NCI-H187 (cell line): ENCODE measurements around the gene CHI3L1.
A peak's percentile ranks its signal among the peaks of the same experiment; 100 is the strongest.

Source experiments
- DNase-seq, 2 experiments: peaks; one replicate each; lab custom pipeline; 2025; lab: John Stamatoyannopoulos, UW

Gene CHI3L1

DNA sequence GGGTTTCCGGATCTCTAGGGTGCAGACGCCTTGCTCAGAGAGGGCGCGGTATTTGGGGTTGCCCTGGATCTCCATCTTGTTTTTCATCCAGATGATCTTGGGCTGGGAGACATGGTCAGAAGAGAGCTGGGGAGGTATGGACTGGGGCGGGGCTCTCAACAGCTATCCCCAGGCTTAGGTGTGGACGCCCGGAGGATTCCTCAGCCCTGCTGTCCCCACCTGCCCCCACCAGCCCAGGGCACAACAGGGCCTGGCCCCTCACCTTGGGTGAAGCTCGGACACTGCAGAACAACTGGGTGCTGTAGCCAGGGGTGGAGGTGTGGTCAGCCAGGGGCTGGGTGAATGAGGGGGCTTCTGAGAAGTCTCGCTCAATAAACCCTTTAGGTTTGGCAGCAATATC is 17.5 kb downstream of the CHI3L1 start:
- DNase-seq = no peak

DNA sequence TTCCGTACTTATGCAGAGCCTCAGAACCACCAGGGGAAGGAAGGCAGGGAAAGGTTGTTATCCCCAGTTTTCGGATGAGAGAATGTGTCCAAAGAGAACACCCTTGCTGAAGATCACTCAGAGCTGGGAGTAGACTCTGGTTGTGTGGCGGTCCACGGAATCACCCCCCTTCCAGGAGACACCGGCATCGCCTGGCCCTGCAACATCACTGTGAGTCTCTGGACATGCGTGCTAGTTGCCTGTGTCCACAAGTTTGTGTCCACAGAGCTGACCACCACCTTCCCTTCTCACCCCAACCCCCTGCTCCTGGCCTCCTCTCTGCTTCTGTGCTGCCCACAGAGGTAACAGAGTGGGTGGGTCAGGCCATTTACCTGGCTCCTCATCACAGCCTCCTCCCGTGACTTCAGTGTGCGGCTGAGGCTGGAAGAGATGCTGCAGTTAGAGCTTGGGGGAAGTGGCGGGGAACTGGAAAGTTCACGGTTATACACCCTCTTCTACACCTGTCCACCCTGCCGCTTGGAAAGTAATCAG is 18.2 kb downstream of the CHI3L1 start:
- no peak for DNase-seq

DNA sequence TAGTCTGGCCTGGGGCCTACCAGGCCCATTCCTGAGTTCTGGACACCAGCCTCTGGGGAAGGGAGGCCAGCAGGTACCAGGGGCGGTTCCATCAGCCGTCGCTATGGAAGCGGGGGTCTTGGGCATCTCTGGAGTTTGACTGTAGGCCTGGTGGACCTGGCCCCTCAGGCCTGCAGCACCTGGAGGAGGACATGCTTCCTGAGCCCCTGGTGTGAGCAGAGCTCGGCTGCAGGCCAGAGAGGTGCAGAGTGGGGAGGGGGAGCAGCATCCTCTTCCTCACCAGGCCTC is 18.6 kb downstream of the CHI3L1 start:
- DNase-seq = no peak

DNA sequence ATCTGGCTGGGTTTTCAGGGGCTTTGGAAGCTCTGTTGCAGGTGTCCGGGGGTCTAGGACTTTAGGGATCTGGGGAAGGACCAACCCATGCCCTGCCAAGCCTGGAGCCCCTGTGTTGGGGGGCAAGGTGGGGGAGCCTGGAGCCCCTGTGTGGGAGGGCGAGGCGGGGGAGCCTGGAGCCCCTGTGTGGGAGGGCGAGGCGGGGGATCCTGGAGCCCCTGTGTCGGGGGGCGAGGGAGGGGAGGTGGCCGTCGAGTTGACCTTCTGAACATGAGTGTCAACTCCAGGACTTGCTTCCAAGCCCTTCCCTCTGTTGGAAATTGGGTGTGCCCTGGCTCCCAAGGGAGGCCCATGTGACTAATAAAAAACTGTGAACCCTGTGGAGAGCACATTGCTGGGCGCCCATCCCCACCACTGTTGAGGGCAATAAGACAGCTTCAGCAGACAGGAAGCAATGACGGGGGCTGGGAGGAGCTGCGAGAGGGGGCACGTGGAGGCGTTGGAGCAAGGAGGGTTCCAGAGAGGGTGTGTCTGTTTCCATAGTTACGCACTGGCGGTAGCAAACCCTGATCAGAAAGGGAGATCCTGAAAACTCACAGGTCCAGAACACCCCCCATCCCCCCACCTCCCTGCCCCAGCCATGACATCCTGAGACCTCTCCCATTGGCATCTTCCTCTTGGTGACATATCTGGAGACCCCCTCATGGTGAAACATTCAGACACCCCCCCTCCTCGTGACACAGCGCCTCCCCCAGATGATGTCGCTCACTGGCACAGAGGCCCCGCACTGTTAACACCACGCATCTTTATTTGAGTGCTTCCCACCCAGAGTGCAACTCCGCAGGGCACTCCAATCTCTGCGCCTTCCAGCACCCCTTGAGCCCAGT is 19.2 kb downstream of the CHI3L1 start:
- DNase-seq = no peak

DNA sequence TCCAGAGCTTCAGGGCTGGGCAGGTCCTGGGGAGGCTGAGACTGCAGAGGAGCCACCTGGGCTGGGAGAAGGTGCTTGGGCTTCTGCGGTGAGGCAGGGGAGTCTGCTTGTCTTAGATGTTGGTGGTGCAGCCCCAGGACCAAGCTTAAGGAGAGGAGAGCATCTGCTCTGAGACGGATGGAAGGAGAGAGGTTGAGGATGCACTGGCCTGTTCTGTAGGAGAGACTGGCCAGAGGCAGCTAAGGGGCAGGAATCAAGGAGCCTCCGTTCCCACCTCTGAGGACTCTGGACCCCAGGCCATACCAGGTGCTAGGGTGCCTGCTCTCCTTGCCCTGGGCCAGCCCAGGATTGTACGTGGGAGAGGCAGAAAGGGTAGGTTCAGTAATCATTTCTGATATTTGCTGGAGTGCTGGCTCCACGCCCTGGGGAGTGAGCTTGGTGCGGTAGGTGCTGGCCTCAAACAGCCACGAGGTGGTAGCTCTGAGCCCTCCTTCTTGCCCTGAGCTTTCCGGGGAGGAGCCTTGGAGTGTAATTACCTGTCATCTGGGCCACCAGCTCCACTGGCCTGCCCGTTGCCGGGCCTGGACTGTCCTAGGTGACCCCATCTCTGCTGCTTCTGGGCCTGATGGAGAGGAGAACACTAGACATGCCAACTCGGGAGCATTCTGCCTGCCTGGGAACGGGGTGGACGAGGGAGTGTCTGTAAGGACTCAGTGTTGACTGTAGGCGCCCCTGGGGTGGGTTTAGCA is 20.1 kb downstream of the CHI3L1 start:
- DNase-seq = no peak

DNA sequence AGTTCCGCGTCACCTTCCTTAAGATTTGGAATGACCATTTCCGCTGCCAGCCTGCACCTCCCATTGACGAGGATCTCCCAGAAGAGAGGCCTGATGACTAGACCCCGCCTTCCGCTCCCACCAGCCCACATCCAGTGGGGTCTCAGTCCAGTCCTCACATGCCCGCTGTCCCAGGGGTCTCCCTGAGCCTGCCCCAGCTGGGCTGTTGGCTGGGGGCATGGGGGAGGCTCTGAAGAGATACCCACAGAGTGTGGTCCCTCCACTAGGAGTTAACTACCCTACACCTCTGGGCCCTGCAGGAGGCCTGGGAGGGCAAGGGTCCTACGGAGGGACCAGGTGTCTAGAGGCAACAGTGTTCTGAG is 20.7 kb downstream of the CHI3L1 start:
- no peak for DNase-seq

DNA sequence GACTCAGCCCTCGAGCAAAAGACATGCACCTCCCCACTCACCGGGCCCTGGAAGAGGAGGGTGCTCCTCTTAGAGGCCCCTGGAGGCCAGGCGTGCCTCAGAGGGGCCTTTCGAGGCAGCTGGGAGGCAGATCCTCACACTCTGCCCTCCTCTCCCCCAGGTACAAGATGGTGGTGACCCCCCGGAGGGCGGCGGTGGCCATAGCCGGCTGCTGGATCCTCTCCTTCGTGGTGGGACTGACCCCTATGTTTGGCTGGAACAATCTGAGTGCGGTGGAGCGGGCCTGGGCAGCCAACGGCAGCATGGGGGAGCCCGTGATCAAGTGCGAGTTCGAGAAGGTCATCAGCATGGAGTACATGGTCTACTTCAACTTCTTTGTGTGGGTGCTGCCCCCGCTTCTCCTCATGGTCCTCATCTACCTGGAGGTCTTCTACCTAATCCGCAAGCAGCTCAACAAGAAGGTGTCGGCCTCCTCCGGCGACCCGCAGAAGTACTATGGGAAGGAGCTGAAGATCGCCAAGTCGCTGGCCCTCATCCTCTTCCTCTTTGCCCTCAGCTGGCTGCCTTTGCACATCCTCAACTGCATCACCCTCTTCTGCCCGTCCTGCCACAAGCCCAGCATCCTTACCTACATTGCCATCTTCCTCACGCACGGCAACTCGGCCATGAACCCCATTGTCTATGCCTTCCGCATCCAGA is 21.3 kb downstream of the CHI3L1 start:
- no peak for DNase-seq

DNA sequence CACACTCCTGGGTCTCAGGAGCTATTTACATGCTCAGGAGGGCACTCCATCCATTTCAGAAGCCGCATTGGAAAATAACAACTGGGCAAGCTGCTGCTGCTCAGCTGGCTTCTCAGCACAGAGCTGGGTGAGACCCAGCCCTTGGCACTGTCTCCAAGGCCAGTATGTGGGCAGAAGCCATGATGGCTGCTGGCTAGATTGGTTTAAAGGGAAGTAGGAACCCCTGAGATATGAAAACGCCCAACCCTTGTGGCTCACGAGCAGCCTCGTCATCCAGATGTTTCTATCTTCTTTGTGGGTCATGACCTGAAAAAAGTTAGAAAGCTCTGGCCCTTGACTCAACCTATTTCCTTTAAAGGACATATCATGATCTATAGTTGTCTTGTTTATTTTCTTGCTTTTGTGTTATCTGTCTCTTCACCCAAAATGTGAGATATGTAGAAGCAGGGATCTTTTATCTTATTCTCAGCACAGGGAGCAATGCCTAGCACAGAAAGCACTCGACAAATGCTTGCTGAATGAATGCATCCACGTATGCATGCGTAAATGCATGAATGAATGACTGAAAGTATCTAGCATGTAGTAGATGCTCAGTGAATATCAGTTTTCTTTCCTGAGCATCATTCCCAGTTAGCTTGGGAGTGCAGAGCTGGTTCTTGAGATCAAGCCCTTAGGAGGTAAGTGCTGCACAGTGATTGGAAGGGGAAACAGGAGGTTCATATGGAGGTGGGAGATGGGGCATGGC is 22.4 kb downstream of the CHI3L1 start:
- no peak for DNase-seq

DNA sequence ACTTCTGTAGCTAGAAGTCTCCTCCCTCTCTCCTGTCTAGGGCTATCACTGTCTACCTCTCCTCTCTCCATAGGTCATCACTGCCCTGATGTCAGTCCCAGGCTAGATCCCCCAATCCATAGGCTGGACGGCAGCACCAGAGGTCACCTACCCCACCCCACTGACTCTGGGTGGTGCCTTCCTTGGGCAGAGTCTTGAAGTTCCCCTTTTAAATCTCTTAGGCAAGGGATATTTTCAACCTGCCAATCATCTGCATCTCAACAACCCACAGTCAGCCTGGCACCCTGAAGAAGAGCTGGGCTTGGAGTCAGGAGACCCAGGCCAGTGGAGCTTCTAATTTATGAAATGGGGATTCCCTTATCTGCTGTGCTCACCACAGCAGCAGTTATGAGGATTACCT is 24.1 kb downstream of the CHI3L1 start:
- no peak for DNase-seq

DNA sequence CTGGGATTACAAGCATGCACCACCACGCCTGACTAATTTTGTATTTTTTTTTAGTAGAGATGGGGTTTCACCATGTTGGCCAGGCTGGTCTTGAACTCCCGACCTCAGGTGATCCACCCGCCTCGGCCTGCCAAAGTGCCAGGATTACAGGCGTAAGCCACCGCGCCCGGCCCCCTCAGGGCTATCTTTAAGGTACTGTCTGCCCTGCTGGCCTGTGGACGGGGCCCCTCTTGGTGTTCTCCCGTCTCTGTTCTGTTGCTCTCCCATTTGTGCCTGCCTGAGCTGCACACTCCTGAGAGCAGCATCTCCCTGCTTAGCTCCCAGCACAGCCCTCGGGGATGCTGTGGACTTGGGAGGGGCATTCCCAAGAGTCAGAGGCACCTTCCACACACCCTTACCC is 24.8 kb downstream of the CHI3L1 start:
- no peak for DNase-seq

DNA sequence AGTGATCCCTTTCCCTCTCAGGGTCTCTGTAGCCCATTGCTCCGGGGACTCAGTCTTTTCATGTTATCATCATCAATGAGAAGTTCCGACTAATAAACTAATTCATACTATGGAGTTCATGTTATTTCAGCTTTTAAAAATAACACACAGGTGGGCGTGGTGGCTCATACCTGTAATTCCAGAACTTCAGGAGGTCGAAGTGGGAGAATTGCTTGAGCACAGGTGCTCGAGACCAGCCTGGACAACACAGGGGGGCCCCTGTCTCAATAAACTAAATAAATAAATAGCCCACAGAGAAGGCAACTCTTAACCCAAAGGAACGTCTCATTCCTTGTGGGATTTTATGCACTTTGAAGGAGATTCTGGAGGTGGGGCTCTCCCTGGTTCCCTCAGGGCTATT is 25.3 kb downstream of the CHI3L1 start:
- no peak for DNase-seq

DNA sequence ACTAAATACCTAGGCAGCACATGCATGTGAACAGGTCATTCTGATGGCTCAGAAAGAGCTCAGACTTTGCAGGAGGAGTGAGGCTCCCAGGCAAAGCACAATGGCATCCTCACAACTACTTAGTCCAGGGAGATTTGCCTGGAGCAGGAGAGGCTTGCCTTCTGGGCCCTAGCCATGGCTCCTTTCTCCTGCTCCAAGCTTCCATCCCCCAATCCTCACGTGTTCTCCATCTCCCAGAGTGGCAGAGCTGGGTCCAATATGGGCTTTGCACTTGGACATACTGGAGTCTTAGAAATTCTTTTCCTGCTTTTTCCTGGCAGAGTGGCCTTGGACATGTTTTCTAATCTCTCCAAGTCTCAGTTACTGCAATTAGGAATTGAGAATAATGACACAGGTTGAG is 26.7 kb downstream of the CHI3L1 start:
- DNase-seq = no peak

DNA sequence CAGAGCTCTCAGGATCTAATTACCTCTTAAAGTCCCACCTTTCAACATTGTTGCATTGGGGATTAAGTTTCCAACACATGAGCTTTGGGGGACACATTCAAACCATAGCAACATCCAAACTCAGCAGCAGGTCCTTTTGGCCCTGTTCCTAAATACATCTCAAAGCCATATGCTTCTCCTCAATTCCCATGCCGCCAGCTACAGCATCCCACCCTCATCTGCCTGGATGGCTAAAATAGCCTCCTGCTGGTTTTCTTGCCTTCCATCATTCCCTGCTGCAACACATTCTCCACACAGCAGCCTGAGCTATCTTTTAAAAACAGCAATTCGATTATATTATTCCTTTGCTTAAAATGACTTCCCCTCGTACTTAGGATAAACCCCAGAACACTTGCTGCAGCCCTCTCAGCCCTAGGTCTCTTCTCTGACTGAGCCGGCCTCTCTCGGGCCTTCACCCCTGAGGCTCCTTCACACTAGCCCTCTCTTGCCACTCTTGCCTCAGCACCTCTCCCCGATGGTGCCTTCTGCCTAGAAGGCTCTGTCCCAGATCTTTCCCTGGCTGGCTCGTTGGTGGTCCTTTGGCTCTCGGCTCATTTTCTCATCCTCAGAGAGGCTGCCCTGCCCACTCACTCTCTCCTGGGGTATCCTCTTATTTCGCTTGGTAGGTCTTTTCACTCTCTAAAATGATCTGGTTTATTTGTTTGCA is 27.4 kb downstream of the CHI3L1 start:
- no peak for DNase-seq

DNA sequence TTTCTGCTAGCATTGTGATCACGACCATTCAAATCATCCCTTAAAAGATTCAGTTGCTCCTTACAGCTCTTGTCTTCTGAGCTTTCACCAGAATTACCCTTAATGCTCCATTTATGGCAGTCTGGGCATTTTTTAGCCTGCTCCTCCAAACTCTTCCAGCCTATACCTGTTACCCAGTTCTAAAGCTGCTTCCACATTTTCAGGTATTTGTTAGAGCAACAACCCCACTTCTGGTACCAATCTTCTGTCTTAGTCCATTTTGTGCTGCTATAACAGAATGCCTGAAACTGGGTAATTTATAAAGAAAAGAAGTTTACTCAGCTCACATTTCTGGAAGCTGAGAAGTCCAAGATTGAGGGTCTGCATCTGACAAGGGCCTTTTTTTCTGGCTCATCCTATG is 28.1 kb downstream of the CHI3L1 start:
- no peak for DNase-seq

DNA sequence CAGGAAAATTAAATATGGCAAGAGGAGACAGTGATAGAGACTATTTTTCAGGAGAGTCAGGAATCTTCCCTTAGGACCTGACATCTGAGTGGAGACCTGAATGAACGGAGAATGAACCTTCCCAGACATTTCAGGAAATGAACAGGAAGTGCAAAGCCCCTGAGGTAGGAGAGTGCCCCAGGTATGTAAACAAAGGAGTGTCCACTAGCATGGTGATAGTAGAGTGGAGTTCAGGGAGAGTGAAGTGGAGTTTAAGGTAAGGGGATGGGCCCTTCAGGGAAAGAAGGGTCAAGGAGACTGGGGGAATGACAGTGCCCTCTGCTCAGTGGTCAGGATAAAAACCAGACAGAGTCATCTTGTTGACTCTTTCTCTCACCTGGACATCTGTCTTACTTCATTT is 30.2 kb downstream of the CHI3L1 start:
- DNase-seq = no peak

DNA sequence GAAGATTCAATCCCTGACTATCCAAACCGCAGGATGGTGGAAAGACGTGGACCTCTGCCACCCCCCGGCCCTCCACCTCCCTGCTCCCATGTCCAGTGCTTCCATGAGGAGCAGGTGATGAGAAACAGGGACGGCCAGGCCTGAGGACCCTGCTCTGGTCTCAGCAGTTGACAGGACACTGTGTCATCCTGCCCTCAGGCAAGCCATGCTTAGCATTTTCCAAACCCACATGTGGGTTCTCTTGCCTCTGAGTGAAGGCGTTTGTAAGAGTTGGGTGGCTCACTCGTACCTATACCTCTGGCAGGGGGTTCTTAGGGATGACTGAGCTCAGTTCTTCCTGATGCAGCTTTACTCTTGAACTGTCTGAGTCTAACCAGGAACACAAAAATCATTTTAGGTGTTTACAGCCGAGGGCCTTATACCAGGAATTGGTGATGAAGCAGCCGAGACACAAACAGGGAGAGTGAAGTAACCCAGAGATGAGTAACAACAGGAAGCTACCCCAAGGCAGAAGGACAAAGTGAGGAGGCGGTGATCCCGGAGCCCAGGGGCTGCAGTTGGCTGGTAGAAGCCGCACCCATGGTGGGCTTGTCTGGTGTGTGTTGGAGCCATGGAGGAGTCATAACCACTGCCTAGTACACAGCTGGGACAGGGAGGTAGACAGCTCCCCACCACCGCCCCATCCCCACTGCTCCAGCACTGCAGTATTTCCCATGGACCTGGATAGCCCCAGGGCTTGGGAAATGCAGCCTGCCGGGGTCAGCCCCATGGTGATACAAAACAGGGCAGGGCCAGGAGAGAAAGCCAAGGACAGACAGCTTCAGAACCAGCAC is 32.3 kb downstream of the CHI3L1 start:
- DNase-seq = no peak

DNA sequence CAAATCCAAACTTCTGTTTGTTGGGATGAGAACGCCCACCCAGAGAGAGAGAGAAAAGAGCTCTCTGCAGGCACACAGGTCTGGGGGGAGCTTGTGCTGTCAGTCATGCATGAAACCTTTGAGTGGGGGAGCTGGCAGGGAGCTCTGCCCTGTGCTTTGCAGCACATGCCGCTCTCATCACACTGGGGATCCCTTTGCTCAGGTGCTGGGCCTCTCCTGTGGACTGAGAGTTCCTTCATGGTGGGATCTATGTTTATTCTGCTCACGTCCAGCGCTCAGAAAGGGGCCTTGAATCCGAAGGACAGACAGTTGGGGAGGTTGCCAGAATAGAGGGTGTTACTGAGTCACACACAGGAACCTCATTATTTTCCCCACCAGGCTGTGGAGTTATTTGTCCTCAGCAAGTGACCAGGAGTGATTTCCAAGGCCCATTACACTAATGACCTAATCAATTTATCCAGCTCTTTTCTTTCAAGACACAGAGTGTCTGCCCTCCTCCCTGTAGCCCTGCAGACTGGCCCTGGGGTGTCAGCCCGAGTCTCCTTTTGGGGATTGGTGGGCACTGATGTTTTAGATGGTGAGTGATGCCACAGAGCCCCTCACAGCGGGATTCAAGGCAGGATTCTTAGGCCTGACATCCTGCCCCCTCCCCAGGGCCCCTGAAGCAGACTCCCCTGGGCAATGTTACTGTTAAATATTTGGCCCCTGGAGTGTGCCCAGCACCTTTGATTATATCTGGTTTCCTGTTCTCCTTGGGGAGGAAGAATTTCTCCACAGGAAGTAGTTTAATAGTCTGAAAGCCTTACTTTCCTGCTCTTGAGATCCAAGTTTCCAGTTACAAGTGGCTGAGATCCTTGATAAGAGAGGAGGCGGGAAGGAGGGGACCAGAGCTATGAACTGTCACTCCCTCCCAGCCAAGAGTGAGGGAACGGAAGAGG is 33.2 kb downstream of the CHI3L1 start:
- peak; percentile 34 to 63 for DNase-seq

DNA sequence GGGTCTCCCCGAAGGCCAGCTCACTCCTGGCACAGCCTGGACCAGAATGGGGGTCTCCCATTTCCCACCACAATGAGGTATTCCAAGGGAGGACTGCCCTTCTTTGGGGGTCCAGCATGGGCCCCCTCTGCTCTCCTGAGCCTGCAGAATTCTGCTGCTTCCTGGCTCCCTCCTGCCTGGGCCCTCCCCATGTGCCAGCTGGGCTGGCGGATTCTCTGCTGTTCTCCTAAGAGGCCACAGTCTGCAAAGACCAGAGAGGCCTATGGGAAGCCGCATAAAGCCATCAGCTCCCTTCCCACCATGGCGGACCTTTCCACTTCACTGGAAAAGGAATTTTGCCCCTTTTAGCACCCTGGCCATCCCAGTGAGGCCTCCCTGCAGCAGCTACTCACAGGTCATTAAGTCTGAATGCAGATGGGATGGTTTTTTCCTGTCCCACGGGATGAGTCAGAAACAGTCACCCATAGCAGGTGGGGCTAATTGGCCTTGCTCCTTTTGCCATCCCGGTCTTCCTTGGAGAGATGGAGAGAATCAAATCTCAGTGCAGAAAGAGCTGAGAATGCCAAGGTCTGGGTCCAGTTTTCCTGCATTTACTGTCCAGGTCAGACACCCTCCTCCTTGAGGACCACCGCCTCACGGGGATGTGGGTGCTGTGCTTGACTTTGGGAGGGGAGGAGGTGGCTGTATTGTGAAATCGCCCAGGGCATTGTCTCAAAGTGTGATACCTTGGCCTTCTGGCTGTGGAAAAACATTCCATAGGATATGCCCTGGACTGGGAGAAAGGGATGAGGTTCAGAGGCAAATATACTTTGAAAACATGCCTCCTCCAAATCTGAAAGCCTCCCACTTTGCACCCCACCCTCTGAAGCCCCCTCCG is 34.1 kb downstream of the CHI3L1 start:
- DNase-seq = peak in 1 of 2 experiments; percentile 35
